Measurements from ENCODE around the gene JAG1. TPM values are rescaled to one million over a fixed set of nuclear protein-coding genes. Genes with fewer than 3 reads are reported as not detected.

Gene JAG1
- total and polyA plus RNA-seq, 8 donors: 31.2 to 70.8 (median 57.8) TPM

- Histone ChIP-seq H3K4me3 (no peak overlapping the region), H3K27ac (no peak overlapping the region), H3K27me3 (peaks cover 0 to 11% of the 10 kb centered on the region in 2 donors), H3K36me3 (no peaks in the 10 kb centered on the region), H3K9me3 (no peaks in the 10 kb centered on the region), H3K4me1 (peaks cover 4 to 15% of the 10 kb centered on the region in 2 donors)
- DNase-seq (no peak), ATAC-seq (no peak)
- intact Hi-C loops (cut with DNase I): loop anchor here in 1 of 2 donors (10.0 kb wide), 2 partner anchors 536 to 586 kb away; no protein-coding TSS in a partner anchor
- TF ChIP-seq CTCF (IDR thresholded peaks at IDR 0.05): no peak
Measured at GRCh38 chr20:10679269-10679668, 5.5 kb upstream of the JAG1 start.

- H3K27ac ChIP-seq: no peak overlapping the region
- H3K4me3 ChIP-seq: no peak overlapping the region
- DNase-seq (no peak), ATAC-seq (no peak)
- peaks cover 0 to 11% of the 10 kb centered on the region in 2 donors for H3K27me3 ChIP-seq
- no peak for TF ChIP-seq CTCF (IDR thresholded peaks at IDR 0.05)
- no peaks in the 10 kb centered on the region for H3K36me3 ChIP-seq
- peaks cover 4 to 25% of the 10 kb centered on the region in 2 donors for H3K4me1 ChIP-seq
- intact Hi-C loops (cut with DNase I): loop anchor here in 1 of 2 donors (10.0 kb wide), 2 partner anchors 538 to 588 kb away; no protein-coding TSS in a partner anchor
- no peaks in the 10 kb centered on the region for H3K9me3 ChIP-seq
Measured at GRCh38 chr20:10676518-10676917, 2.7 kb upstream of the JAG1 start.

- H3K36me3 ChIP-seq: no peaks in the 10 kb centered on the region
- H3K27ac ChIP-seq: peak overlapping the region in 1 of 2 donors; percentile 98
- peaks cover 9 to 36% of the 10 kb centered on the region in 2 donors for H3K4me1 ChIP-seq
- DNase-seq (no peak), ATAC-seq (no peak)
- peak overlapping the region; percentile 73 to 82 for H3K4me3 ChIP-seq
- no peaks in the 10 kb centered on the region for H3K9me3 ChIP-seq
- TF ChIP-seq CTCF (IDR thresholded peaks at IDR 0.05): no peak
- intact Hi-C loops (cut with DNase I): loop anchor here in 1 of 2 donors (10.0 kb wide), 2 partner anchors 539 to 589 kb away; no protein-coding TSS in a partner anchor
- peaks cover 0 to 11% of the 10 kb centered on the region in 2 donors for H3K27me3 ChIP-seq
Measured at GRCh38 chr20:10675450-10675848, 1.6 kb upstream of the JAG1 start.

- no peaks in the 10 kb centered on the region for H3K36me3 ChIP-seq
- ATAC-seq: peak; percentile 65
- peak; percentile 73 to 94 (median 85) for DNase-seq
- intact Hi-C loops (cut with DNase I): loop anchor here in 1 of 2 donors (10.0 kb wide), 2 partner anchors 540 to 590 kb away; no protein-coding TSS in a partner anchor
- TF ChIP-seq CTCF (IDR thresholded peaks at IDR 0.05): peak; percentile 86 to 90
- peak overlapping the region; percentile 73 to 82 for H3K4me3 ChIP-seq
- peaks cover 9 to 42% of the 10 kb centered on the region in 2 donors for H3K4me1 ChIP-seq
- peak overlapping the region; percentile 98 to 99 for H3K27ac ChIP-seq
- H3K27me3 ChIP-seq: peaks cover 0 to 11% of the 10 kb centered on the region in 2 donors
- no peaks in the 10 kb centered on the region for H3K9me3 ChIP-seq
Measured at GRCh38 chr20:10674684-10675449, 1.1 kb upstream of the JAG1 start.
